GM23338 (cell line): ENCODE measurements around the gene MSRB1. TPM values are rescaled to one million over a fixed set of nuclear protein-coding genes. Genes with fewer than 3 reads are reported as not detected.

Source experiments
- ATAC-seq: fragments of 200-7000 bp; cut with Tn5 transposase; 3 replicates; pipeline ENCODE4 v1.9.1; 2020
- DNase-seq: peaks from one replicate; pipeline ENCODE4 v3.0.0-alpha.2; 2015; ENCODE audit warnings: low spot score
- H2AFZ ChIP-seq: fragments of 200-600 bp; sonication (generic); 2 replicates; pipeline ENCODE4 v1.8.0; 2016; ENCODE audit warnings: antibody characterized with exemption, mild to moderate bottlenecking, moderate library complexity
- H3F3A ChIP-seq: fragments of 200-600 bp; sonication (generic); replicated peaks from 2 replicates; pipeline ENCODE4 v1.8.0; 2017; ENCODE audit warnings: antibody characterized with exemption, mixed run types, low read depth
- H3K27ac ChIP-seq: fragments of 200-600 bp; sonication (generic); 2 replicates; pipeline ENCODE4 v1.6.1; 2016; ENCODE audit warnings: low read depth
- H3K27me3 ChIP-seq: fragments of 200-600 bp; sonication (generic); 2 replicates; pipeline ENCODE4 v1.8.0; 2016; ENCODE audit warnings: mild to moderate bottlenecking, mixed run types, moderate library complexity; ENCODE audit not compliant: insufficient read depth
- H3K36me3 ChIP-seq: fragments of 200-600 bp; sonication (generic); 2 replicates; pipeline ENCODE4 v1.8.0; 2016; ENCODE audit warnings: mild to moderate bottlenecking; ENCODE audit not compliant: insufficient read depth
- H3K4me1 ChIP-seq: fragments of 200-600 bp; sonication (generic); 2 replicates; pipeline ENCODE4 v1.8.0; 2016; ENCODE audit warnings: mild to moderate bottlenecking, moderate library complexity; ENCODE audit not compliant: insufficient read depth
- H3K4me2 ChIP-seq: fragments of 200-600 bp; sonication (generic); 2 replicates; pipeline ENCODE4 v1.7.1; 2017; ENCODE audit warnings: mixed run types
- H3K4me3 ChIP-seq: fragments of 200-600 bp; sonication (generic); 2 replicates; pipeline ENCODE4 v1.6.1; 2016; ENCODE audit warnings: mixed run types
- H3K79me2 ChIP-seq: fragments of 200-600 bp; sonication (generic); replicated peaks from 2 replicates; pipeline ENCODE4 v1.8.0; 2017; ENCODE audit warnings: mild to moderate bottlenecking; ENCODE audit not compliant: insufficient read depth
- H3K9me2 ChIP-seq: fragments of 200-600 bp; sonication (generic); 2 replicates; pipeline ENCODE4 v1.8.0; 2017; ENCODE audit not compliant: insufficient read depth
- H4K20me1 ChIP-seq: fragments of 200-600 bp; sonication (generic); replicated peaks from 2 replicates; pipeline ENCODE4 v1.8.0; 2017; ENCODE audit warnings: mild to moderate bottlenecking; ENCODE audit not compliant: insufficient read depth
- H3K27ac Mint-ChIP-seq: 2 replicates; pipeline ENCODE4 v1.8.0; 2020; ENCODE audit warnings: inconsistent platforms, mild to moderate bottlenecking, moderate library complexity, mixed read lengths
- H3K27me3 Mint-ChIP-seq: 3 replicates; pipeline ENCODE4 v1.8.0; 2022; ENCODE audit warnings: low read depth, mild to moderate bottlenecking, moderate library complexity, mixed read lengths, inconsistent platforms; ENCODE audit not compliant: insufficient read depth, poor library complexity
- H3K36me3 Mint-ChIP-seq: 3 replicates; pipeline ENCODE4 v1.8.0; 2021; ENCODE audit warnings: low read depth, mild to moderate bottlenecking, inconsistent platforms, moderate library complexity, mixed read lengths
- H3K4me1 Mint-ChIP-seq: 3 replicates; pipeline ENCODE4 v1.8.0; 2020; ENCODE audit warnings: mild to moderate bottlenecking, inconsistent platforms, mixed read lengths
- H3K4me3 Mint-ChIP-seq: 3 replicates; pipeline ENCODE4 v1.8.0; 2021; ENCODE audit warnings: moderate library complexity, mild to moderate bottlenecking, inconsistent platforms, mixed read lengths
- H3K9me3 Mint-ChIP-seq: 3 replicates; pipeline ENCODE4 v1.8.0; 2020; ENCODE audit warnings: moderate library complexity, mild to moderate bottlenecking, inconsistent platforms, mixed read lengths
- CREB1 ChIP-seq: fragments of 250-450 bp; sonication (Bioruptor Pico); IDR thresholded peaks from 2 replicates; pipeline ENCODE4 v1.5.0; 2020; ENCODE audit warnings: low read depth, mild to moderate bottlenecking, moderate library complexity
- EZH2 ChIP-seq: fragments of 200-600 bp; sonication (generic); IDR thresholded peaks from one replicate; pipeline ENCODE4 v1.8.0; 2017; ENCODE audit warnings: antibody characterized with exemption, mild to moderate bottlenecking, low read depth; ENCODE audit not compliant: unreplicated experiment
- EZH2phosphoT487 ChIP-seq: fragments of 200-600 bp; sonication (generic); IDR thresholded peaks from one replicate; pipeline ENCODE4 v1.8.1; 2018; ENCODE audit warnings: antibody characterized with exemption; ENCODE audit not compliant: unreplicated experiment
- JUNB ChIP-seq: IDR thresholded peaks from one replicate; pipeline ENCODE4 v1.6.1; 2016; ENCODE audit warnings: antibody characterized with exemption; ENCODE audit not compliant: unreplicated experiment
- NANOG ChIP-seq: IDR thresholded peaks from 2 replicates; pipeline ENCODE4 v1.6.1; 2016; ENCODE audit warnings: antibody characterized with exemption, borderline replicate concordance
- POLR2AphosphoS5 ChIP-seq: IDR thresholded peaks from 2 replicates; pipeline ENCODE4 v1.6.1; 2016; ENCODE audit warnings: antibody characterized with exemption, low read depth
- STAT1 ChIP-seq: IDR thresholded peaks from one replicate; pipeline ENCODE4 v1.6.1; 2016; ENCODE audit warnings: antibody characterized with exemption; ENCODE audit not compliant: unreplicated experiment
- ZNF114 ChIP-seq: fragments of 250-450 bp; sonication (Bioruptor Pico); IDR thresholded peaks from 2 replicates; pipeline ENCODE4 v1.5.0; 2020; ENCODE audit warnings: mild to moderate bottlenecking, moderate library complexity
- ZNF331 ChIP-seq: fragments of 250-450 bp; sonication (Bioruptor Pico); IDR thresholded peaks from 2 replicates; pipeline ENCODE4 v1.5.0; 2020; ENCODE audit warnings: low read depth, mild to moderate bottlenecking, moderate library complexity
- polyA plus RNA-seq: library from polyadenylated mRNA; unstranded; fragments of >200 nt; fragmentation: Nextera tagmentation; extraction: Ambion mirVana; gene quantifications from 2 replicates; pipeline ENCODE4 v1.2.1, GENCODE V29; 2016
- total RNA-seq: library from RNA; depleted of rRNA; stranded (reverse); fragments of >200 nt; shearing (Covaris generic); gene quantifications from 2 replicates; pipeline ENCODE4 v1.2.3, GENCODE V29; 2014
- TF ChIP-seq, protein P1 (sequence below): IDR thresholded peaks from one replicate; pipeline ENCODE4 v1.6.1; 2018; ENCODE audit warnings: antibody characterized with exemption; ENCODE audit not compliant: unreplicated experiment
- TF ChIP-seq, protein P2 (sequence below): IDR thresholded peaks from 2 replicates; pipeline ENCODE4 v1.6.1; 2016; ENCODE audit warnings: antibody characterized with exemption
- TF ChIP-seq, protein P3 (sequence below): fragments of 250-450 bp; sonication (Bioruptor Pico); IDR thresholded peaks from 2 replicates; pipeline ENCODE4 v1.5.0; 2020; ENCODE audit warnings: mild to moderate bottlenecking, moderate library complexity
- TF ChIP-seq, protein P4 (sequence below), 2 experiments: fragments of 200-600 bp in 1 of 2; sonication (generic) in 1 of 2; conservative IDR thresholded peaks; 2 replicates each; pipeline versions ENCODE4 v1.5.1 to v1.6.1; 2016 to 2017; ENCODE audit warnings: antibody characterized with exemption in 2 of 2, low read depth in 2 of 2, mild to moderate bottlenecking in 2 of 2, moderate library complexity in 1 of 2

MSRB1 gene
- total and polyA plus RNA-seq, 2 experiments from 2014 or later = 30.4 to 31.3 TPM

DNA sequence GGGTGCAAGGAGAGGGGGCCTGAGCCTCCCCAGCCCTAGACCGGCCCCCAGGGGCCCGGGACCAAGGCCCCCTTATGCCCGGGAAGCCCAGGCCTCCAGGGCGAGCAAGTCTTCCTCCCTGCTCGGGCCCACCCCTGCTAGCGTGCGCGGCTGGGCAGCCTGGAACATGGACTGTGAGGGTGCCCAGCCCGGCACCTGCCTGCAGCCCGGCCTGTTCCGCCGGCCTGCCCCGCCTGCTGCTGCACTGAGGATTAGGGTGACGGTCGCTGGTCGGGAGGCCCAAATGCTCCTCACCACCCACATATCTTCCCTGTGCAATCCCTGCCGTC lies 30.8 kb downstream of the MSRB1 start:
- Histone ChIP-seq H3K9me2 (no peaks in the 10 kb centered on the region), H3K79me2 (no peaks in the 10 kb centered on the region), H3K27ac (no peak overlapping the region), H3K36me3 (no peaks in the 10 kb centered on the region), H3K4me3 (no peak overlapping the region), H3K4me2 (no peak overlapping the region), H3K4me1 (peaks cover 13% of the 10 kb centered on the region; the same call in 1 of the 2 replicates), H3K27me3 (peaks cover 22% of the 10 kb centered on the region), H2AFZ (no peak overlapping the region), H4K20me1 (no peaks in the 10 kb centered on the region), H3F3A (no peaks in the 10 kb centered on the region)
- H3K36me3 Mint-ChIP-seq = no peaks in the 10 kb centered on the region
- no peak for DNase-seq
- H3K27ac Mint-ChIP-seq = no peak overlapping the region
- H3K27me3 Mint-ChIP-seq = peaks cover 36% of the 10 kb centered on the region
- no peak for ATAC-seq
- H3K4me1 Mint-ChIP-seq = peaks cover 27% of the 10 kb centered on the region
- H3K4me3 Mint-ChIP-seq = no peak overlapping the region
- TF ChIP-seq, protein P1, sequence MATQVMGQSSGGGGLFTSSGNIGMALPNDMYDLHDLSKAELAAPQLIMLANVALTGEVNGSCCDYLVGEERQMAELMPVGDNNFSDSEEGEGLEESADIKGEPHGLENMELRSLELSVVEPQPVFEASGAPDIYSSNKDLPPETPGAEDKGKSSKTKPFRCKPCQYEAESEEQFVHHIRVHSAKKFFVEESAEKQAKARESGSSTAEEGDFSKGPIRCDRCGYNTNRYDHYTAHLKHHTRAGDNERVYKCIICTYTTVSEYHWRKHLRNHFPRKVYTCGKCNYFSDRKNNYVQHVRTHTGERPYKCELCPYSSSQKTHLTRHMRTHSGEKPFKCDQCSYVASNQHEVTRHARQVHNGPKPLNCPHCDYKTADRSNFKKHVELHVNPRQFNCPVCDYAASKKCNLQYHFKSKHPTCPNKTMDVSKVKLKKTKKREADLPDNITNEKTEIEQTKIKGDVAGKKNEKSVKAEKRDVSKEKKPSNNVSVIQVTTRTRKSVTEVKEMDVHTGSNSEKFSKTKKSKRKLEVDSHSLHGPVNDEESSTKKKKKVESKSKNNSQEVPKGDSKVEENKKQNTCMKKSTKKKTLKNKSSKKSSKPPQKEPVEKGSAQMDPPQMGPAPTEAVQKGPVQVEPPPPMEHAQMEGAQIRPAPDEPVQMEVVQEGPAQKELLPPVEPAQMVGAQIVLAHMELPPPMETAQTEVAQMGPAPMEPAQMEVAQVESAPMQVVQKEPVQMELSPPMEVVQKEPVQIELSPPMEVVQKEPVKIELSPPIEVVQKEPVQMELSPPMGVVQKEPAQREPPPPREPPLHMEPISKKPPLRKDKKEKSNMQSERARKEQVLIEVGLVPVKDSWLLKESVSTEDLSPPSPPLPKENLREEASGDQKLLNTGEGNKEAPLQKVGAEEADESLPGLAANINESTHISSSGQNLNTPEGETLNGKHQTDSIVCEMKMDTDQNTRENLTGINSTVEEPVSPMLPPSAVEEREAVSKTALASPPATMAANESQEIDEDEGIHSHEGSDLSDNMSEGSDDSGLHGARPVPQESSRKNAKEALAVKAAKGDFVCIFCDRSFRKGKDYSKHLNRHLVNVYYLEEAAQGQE = no peak
- TF ChIP-seq STAT1 = no peak
- TF ChIP-seq, protein P2, sequence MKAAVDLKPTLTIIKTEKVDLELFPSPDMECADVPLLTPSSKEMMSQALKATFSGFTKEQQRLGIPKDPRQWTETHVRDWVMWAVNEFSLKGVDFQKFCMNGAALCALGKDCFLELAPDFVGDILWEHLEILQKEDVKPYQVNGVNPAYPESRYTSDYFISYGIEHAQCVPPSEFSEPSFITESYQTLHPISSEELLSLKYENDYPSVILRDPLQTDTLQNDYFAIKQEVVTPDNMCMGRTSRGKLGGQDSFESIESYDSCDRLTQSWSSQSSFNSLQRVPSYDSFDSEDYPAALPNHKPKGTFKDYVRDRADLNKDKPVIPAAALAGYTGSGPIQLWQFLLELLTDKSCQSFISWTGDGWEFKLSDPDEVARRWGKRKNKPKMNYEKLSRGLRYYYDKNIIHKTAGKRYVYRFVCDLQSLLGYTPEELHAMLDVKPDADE = no peak
- no peak for TF ChIP-seq NANOG
- TF ChIP-seq CREB1 = no peak
- TF ChIP-seq POLR2AphosphoS5 = no peak
- TF ChIP-seq, protein P3, sequence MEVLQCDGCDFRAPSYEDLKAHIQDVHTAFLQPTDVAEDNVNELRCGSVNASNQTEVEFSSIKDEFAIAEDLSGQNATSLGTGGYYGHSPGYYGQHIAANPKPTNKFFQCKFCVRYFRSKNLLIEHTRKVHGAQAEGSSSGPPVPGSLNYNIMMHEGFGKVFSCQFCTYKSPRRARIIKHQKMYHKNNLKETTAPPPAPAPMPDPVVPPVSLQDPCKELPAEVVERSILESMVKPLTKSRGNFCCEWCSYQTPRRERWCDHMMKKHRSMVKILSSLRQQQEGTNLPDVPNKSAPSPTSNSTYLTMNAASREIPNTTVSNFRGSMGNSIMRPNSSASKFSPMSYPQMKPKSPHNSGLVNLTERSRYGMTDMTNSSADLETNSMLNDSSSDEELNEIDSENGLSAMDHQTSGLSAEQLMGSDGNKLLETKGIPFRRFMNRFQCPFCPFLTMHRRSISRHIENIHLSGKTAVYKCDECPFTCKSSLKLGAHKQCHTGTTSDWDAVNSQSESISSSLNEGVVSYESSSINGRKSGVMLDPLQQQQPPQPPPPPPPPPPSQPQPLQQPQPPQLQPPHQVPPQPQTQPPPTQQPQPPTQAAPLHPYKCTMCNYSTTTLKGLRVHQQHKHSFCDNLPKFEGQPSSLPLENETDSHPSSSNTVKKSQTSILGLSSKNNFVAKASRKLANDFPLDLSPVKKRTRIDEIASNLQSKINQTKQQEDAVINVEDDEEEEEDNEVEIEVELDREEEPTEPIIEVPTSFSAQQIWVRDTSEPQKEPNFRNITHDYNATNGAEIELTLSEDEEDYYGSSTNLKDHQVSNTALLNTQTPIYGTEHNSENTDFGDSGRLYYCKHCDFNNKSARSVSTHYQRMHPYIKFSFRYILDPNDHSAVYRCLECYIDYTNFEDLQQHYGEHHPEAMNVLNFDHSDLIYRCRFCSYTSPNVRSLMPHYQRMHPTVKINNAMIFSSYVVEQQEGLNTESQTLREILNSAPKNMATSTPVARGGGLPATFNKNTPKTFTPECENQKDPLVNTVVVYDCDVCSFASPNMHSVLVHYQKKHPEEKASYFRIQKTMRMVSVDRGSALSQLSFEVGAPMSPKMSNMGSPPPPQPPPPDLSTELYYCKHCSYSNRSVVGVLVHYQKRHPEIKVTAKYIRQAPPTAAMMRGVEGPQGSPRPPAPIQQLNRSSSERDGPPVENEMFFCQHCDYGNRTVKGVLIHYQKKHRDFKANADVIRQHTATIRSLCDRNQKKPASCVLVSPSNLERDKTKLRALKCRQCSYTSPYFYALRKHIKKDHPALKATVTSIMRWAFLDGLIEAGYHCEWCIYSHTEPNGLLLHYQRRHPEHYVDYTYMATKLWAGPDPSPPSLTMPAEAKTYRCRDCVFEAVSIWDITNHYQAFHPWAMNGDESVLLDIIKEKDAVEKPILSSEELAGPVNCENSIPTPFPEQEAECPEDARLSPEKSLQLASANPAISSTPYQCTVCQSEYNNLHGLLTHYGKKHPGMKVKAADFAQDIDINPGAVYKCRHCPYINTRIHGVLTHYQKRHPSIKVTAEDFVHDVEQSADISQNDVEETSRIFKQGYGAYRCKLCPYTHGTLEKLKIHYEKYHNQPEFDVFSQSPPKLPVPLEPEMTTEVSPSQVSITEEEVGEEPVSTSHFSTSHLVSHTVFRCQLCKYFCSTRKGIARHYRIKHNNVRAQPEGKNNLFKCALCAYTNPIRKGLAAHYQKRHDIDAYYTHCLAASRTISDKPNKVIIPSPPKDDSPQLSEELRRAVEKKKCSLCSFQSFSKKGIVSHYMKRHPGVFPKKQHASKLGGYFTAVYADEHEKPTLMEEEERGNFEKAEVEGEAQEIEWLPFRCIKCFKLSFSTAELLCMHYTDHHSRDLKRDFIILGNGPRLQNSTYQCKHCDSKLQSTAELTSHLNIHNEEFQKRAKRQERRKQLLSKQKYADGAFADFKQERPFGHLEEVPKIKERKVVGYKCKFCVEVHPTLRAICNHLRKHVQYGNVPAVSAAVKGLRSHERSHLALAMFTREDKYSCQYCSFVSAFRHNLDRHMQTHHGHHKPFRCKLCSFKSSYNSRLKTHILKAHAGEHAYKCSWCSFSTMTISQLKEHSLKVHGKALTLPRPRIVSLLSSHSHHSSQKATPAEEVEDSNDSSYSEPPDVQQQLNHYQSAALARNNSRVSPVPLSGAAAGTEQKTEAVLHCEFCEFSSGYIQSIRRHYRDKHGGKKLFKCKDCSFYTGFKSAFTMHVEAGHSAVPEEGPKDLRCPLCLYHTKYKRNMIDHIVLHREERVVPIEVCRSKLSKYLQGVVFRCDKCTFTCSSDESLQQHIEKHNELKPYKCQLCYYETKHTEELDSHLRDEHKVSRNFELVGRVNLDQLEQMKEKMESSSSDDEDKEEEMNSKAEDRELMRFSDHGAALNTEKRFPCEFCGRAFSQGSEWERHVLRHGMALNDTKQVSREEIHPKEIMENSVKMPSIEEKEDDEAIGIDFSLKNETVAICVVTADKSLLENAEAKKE (CRISPR knock-in tag) = no peak
- TF ChIP-seq ZNF331 (CRISPR knock-in tag) = no peak
- TF ChIP-seq JUNB = no peak
- TF ChIP-seq, protein P4, sequence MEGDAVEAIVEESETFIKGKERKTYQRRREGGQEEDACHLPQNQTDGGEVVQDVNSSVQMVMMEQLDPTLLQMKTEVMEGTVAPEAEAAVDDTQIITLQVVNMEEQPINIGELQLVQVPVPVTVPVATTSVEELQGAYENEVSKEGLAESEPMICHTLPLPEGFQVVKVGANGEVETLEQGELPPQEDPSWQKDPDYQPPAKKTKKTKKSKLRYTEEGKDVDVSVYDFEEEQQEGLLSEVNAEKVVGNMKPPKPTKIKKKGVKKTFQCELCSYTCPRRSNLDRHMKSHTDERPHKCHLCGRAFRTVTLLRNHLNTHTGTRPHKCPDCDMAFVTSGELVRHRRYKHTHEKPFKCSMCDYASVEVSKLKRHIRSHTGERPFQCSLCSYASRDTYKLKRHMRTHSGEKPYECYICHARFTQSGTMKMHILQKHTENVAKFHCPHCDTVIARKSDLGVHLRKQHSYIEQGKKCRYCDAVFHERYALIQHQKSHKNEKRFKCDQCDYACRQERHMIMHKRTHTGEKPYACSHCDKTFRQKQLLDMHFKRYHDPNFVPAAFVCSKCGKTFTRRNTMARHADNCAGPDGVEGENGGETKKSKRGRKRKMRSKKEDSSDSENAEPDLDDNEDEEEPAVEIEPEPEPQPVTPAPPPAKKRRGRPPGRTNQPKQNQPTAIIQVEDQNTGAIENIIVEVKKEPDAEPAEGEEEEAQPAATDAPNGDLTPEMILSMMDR (conservative IDR thresholded peaks at IDR 0.05; ENCODE audit: low read depth in 2 of 2) = no peak
- no peak for TF ChIP-seq ZNF114 (CRISPR knock-in tag)
- no peak for TF ChIP-seq EZH2phosphoT487
- no peak for TF ChIP-seq EZH2
- H3K9me3 Mint-ChIP-seq = no peaks in the 10 kb centered on the region
